Measurements from ENCODE around the gene B3GNT5.

GRCh38 chr3:183283886-183284285 lies 30.8 kb downstream of the B3GNT5 start:
- TF ChIP-seq CTCF (conservative IDR thresholded peaks at IDR 0.05; ENCODE audit: low read depth in 2 of 2) (no peak), ZNF331 (CRISPR knock-in tag; IDR thresholded peaks at IDR 0.05; ENCODE audit: low read depth) (no peak), POLR2AphosphoS5 (IDR thresholded peaks at IDR 0.05; ENCODE audit: low read depth) (no peak), EZH2 (IDR thresholded peaks at IDR 0.05; ENCODE audit: low read depth, unreplicated experiment) (no peak), NANOG (IDR thresholded peaks at IDR 0.05; ENCODE audit: borderline replicate concordance) (no peak), EZH2phosphoT487 (IDR thresholded peaks at IDR 0.05; ENCODE audit: unreplicated experiment) (no peak), CREB1 (CRISPR knock-in tag; IDR thresholded peaks at IDR 0.05; ENCODE audit: low read depth) (no peak), REST (IDR thresholded peaks at IDR 0.05; ENCODE audit: unreplicated experiment) (no peak), ETS1 (IDR thresholded peaks at IDR 0.05) (no peak), JUNB (IDR thresholded peaks at IDR 0.05; ENCODE audit: unreplicated experiment) (no peak), ZNF114 (CRISPR knock-in tag; IDR thresholded peaks at IDR 0.05) (no peak), STAT1 (IDR thresholded peaks at IDR 0.05; ENCODE audit: unreplicated experiment) (no peak), ZNF462 (CRISPR knock-in tag; IDR thresholded peaks at IDR 0.05) (no peak)
